Measurements from ENCODE around the gene RNH1.

Gene RNH1

GRCh38 chr11:497565-498296 is 9.3 kb downstream of the RNH1 start:
- no peak for DNase-seq

- DNase-seq: no peak
These were observed 10.0 kb downstream of the RNH1 start for GRCh38 chr11:496834-497564.

- DNase-seq: no peak
These were observed 11.5 kb downstream of the RNH1 start for GRCh38 chr11:495537-495931.

GRCh38 chr11:494761-495536 is 12.1 kb downstream of the RNH1 start:
- DNase-seq: no peak

GRCh38 chr11:492427-493226 is 14.4 kb downstream of the RNH1 start:
- no peak for DNase-seq

GRCh38 chr11:491358-491757 is 15.7 kb downstream of the RNH1 start:
- no peak for DNase-seq

- DNase-seq: no peak
These were observed 16.1 kb downstream of the RNH1 start for GRCh38 chr11:490930-491260.

GRCh38 chr11:490186-490929 is 16.7 kb downstream of the RNH1 start:
- no peak for DNase-seq

GRCh38 chr11:489610-490185 is 17.3 kb downstream of the RNH1 start:
- no peak for DNase-seq

- DNase-seq: no peak
These were observed 18.1 kb downstream of the RNH1 start for GRCh38 chr11:488992-489391.

GRCh38 chr11:488579-488978 is 18.5 kb downstream of the RNH1 start:
- no peak for DNase-seq

GRCh38 chr11:488062-488461 is 19.0 kb downstream of the RNH1 start:
- DNase-seq: no peak

GRCh38 chr11:487571-488021 is 19.4 kb downstream of the RNH1 start:
- DNase-seq: no peak

GRCh38 chr11:486189-486588 is 20.9 kb downstream of the RNH1 start:
- no peak for DNase-seq

- DNase-seq: no peak
These were observed 22.4 kb downstream of the RNH1 start for GRCh38 chr11:484616-485015.

GRCh38 chr11:479311-479710 is 27.7 kb downstream of the RNH1 start:
- DNase-seq: no peak

- DNase-seq: no peak
These were observed 29.9 kb downstream of the RNH1 start for GRCh38 chr11:477052-477715.

GRCh38 chr11:476416-476815 is 30.6 kb downstream of the RNH1 start:
- no peak for DNase-seq

GRCh38 chr11:475941-476340 is 31.1 kb downstream of the RNH1 start:
- no peak for DNase-seq

GRCh38 chr11:474914-475506 is 32.0 kb downstream of the RNH1 start:
- no peak for DNase-seq
